HG02885 (cell line): ENCODE results near the gene TCEAL4.
A peak's percentile ranks its signal among the peaks of the same experiment; 100 is the strongest.

Source experiments
- ATAC-seq: cut with Tn5 transposase; IDR thresholded peaks from one replicate; pipeline ENCODE4 v1.9.1; 2021; ENCODE audit warnings: mild to moderate bottlenecking; ENCODE audit not compliant: unreplicated experiment, poor library complexity

Gene TCEAL4

GRCh38 chrX:103585411-103586313 lies at the start of gene TCEAL4:
Gene TCEAL4, plus strand, starts transcription at chrX:103585515. Its CDS starts 1,161 bp downstream, at chrX:103586676.
- peak; percentile 96 for ATAC-seq

- ATAC-seq, result no peak
Observed at GRCh38 chrX:103536071-103536470, 49.2 kb upstream of the TCEAL4 start.

- ATAC-seq, result no peak
Observed at GRCh38 chrX:103536732-103537131, 48.6 kb upstream of the TCEAL4 start.

GRCh38 chrX:103537871-103538387 lies 47.4 kb upstream of the TCEAL4 start:
- ATAC-seq, result no peak

GRCh38 chrX:103538728-103539127 lies 46.6 kb upstream of the TCEAL4 start:
- no peak for ATAC-seq

GRCh38 chrX:103539695-103540094 lies 45.6 kb upstream of the TCEAL4 start:
- ATAC-seq, result no peak

GRCh38 chrX:103540145-103540544 lies 45.2 kb upstream of the TCEAL4 start:
- ATAC-seq, result no peak

GRCh38 chrX:103549916-103550315 lies 35.4 kb upstream of the TCEAL4 start:
- no peak for ATAC-seq

- ATAC-seq, result no peak
Observed at GRCh38 chrX:103550415-103551051, 34.8 kb upstream of the TCEAL4 start.

- no peak for ATAC-seq
Observed at GRCh38 chrX:103552236-103552635, 33.1 kb upstream of the TCEAL4 start.

GRCh38 chrX:103554687-103555424 lies 30.5 kb upstream of the TCEAL4 start:
- peak; percentile 96 for ATAC-seq

GRCh38 chrX:103556963-103557612 lies 28.2 kb upstream of the TCEAL4 start:
- ATAC-seq, result no peak

GRCh38 chrX:103560256-103560655 lies 25.1 kb upstream of the TCEAL4 start:
- ATAC-seq, result no peak

- ATAC-seq, result no peak
Observed at GRCh38 chrX:103562801-103563200, 22.5 kb upstream of the TCEAL4 start.

- ATAC-seq, result peak; percentile 87
Observed at GRCh38 chrX:103565197-103565596, 20.1 kb upstream of the TCEAL4 start.

GRCh38 chrX:103565752-103566151 lies 19.6 kb upstream of the TCEAL4 start:
- peak; percentile 45 for ATAC-seq

- no peak for ATAC-seq
Observed at GRCh38 chrX:103571121-103571520, 14.2 kb upstream of the TCEAL4 start.

- no peak for ATAC-seq
Observed at GRCh38 chrX:103571726-103572125, 13.6 kb upstream of the TCEAL4 start.

GRCh38 chrX:103573202-103573601 lies 12.1 kb upstream of the TCEAL4 start:
- no peak for ATAC-seq

GRCh38 chrX:103584596-103584995 lies 719 bp upstream of the TCEAL4 start:
- ATAC-seq, result no peak
